Hematopoietic multipotent progenitor cell treated with erythropoietin and hydrocortisone succinate and interleukin-3 and kit ligand, for 15 days (in vitro differentiated cells): ENCODE measurements around the gene LIPC.

Experiments used
- DNase-seq: peaks from one replicate; pipeline ENCODE4 v3.0.0-alpha.2; 2015; ENCODE audit warnings: low spot score

The LIPC gene

DNA sequence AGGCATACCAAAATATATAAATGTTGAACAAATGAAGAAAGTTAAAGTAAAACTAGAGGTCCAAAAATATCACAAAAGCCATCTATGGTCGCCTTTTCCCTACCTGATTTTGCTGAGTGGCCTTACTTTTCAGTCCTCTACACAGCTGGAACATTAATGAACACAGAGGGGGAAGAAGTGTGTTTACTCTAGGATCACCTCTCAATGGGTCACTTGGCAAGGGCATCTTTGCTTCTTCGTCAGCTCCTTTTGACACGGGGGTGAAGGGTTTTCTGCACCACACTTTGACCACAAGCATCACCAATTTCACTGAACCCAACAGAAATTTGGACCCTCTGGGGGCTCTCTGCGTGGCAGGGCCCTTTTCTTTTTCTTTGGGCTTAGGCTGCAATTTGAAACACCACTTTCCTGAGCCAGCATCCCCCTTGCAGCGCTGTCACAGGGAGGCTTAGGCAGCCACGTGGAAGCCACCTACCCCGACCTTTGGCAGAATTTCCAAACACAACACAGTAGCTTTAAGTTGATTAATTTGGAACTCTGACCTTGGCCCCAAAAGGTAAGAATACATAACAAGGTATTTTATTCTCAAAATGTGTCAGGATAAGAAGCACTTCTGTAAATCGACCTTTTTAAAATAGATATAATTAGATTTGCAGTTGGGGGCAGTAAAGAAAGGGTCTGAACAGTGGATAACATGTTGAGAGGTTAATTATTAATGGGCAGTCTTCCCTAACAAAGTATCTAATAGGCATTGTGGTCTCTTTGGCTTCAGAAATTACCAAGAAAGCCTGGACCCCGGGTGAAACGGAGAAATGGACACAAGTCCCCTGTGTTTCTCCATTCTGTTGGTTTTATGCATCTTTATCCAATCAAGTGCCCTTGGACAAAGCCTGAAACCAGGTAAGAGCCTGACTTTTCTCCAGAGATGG, at the start of gene LIPC:
LIPC (plus strand) TSS at position 771 of the 929 bp plus-strand sequence; CDS start at position 813, 42 bp downstream.
- no peak for DNase-seq

GRCh38 chr15:58383876-58384275, 47.9 kb upstream of the LIPC start:
- DNase-seq: no peak

DNA sequence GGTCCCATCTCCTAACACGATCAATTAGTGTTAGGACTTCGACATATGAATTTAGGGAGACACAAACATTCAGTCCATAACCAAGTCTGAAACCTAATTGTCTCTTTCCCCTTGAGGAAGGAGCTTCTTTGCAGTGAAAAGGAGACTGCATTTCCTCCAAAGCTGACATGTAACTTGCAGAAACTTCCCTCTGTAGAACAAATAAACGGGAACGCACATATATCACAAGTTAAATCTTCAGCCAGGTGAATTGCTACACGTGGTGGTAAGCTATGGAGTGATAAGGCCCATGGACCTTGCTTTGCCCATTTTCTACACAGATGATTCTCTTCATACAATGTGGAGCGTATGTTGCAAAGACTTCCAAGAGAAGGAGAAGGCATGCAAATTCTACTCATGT, 47.1 kb upstream of the LIPC start:
- DNase-seq: no peak

- DNase-seq: no peak
Observed at GRCh38 chr15:58386081-58386480, 45.7 kb upstream of the LIPC start.

DNA sequence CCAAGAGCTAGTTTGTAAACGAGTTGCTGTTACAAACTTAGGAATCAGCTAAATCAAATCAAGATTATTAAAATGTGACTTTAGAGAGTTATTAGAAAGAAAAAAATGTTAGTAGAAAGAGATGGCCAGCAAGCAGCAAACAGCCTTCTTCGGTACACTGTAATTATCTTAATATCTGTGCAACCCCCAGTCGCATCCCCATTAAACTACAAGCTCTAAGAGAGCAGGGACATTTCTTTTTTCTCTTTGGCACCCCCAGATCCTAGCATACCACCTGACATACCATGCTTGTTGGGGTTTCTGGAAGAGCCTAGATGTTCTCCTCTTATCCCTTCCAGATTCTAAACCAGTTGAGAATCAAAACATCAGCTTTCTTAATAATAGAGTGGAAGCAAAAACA, 45.1 kb upstream of the LIPC start:
- no peak for DNase-seq

DNA sequence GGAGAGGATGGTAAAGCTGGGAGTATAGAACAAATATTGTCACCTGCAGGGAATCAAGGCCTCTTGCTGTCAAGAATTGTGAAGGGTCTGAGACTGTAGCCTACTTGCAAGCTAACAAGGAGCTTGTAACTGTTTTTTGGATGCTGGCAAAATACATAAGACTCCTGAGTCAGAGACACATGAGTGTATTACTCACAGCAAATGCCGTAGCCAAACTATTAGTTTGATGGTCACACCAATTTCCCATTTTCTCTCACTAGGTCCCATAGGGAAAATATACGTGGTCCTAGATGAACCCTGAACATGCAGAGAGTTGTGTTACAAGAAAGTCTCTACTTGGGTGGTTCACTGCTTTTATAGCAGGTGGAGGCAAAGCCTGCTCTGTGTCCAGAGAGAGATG, 44.7 kb upstream of the LIPC start:
- DNase-seq: no peak

GRCh38 chr15:58388211-58388610, 43.6 kb upstream of the LIPC start:
- DNase-seq: no peak

- no peak for DNase-seq
Observed at GRCh38 chr15:58390118-58390517, 41.7 kb upstream of the LIPC start.

DNA sequence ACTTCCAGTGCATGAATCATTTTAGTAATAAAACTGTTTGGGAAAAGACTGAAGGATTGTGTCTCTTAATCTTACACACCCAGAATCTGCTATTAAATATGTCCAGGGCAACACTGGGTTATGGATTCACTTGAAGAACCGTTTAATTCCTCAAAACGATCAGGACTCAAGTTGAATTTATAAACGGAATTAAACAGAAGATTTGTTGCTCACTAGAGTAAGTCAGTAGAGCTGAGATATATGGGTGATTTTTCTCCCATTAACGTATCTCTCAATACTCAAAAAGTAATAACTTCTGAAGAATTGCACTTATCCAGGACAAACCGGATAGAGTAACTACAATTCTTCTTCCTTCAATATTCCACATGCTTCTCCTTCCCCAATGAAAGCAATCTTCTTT, 41.1 kb upstream of the LIPC start:
- DNase-seq: no peak

GRCh38 chr15:58391088-58391487, 40.7 kb upstream of the LIPC start:
- no peak for DNase-seq

GRCh38 chr15:58392141-58392540, 39.6 kb upstream of the LIPC start:
- no peak for DNase-seq

DNA sequence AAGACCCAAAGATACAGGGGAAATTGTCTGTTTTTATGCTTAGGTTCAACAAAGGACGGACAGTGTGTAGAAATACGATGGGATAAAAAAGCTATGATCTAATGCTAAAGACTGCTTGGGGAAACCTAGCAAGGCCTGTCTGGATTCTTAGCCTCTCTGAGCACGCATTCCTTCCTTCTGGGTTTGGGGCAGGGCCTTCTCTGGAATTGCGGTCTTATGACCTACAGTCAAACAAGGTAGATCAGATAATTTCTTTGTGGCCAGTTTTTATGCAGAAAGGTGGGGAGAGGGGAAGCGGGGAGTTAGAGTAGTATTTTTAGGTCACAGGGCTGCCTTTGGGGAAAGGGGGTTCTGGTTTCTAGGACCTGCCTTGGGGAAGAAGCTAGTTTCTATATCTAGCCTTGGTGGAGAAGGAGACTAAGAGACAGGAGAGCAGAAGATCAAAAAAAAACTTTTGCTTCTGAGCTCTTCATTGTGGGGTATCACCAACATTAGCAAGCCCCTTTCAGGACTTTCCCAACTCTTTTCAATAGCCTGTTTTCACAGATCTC, 39.1 kb upstream of the LIPC start:
- no peak for DNase-seq

- DNase-seq: no peak
Observed at GRCh38 chr15:58393241-58393662, 38.5 kb upstream of the LIPC start.

- DNase-seq: no peak
Observed at GRCh38 chr15:58396181-58396580, 35.6 kb upstream of the LIPC start.

GRCh38 chr15:58398071-58398470, 33.7 kb upstream of the LIPC start:
- no peak for DNase-seq

GRCh38 chr15:58398643-58399042, 33.1 kb upstream of the LIPC start:
- no peak for DNase-seq

GRCh38 chr15:58399739-58400138, 32.1 kb upstream of the LIPC start:
- DNase-seq: no peak

GRCh38 chr15:58401276-58401675, 30.5 kb upstream of the LIPC start:
- no peak for DNase-seq

DNA sequence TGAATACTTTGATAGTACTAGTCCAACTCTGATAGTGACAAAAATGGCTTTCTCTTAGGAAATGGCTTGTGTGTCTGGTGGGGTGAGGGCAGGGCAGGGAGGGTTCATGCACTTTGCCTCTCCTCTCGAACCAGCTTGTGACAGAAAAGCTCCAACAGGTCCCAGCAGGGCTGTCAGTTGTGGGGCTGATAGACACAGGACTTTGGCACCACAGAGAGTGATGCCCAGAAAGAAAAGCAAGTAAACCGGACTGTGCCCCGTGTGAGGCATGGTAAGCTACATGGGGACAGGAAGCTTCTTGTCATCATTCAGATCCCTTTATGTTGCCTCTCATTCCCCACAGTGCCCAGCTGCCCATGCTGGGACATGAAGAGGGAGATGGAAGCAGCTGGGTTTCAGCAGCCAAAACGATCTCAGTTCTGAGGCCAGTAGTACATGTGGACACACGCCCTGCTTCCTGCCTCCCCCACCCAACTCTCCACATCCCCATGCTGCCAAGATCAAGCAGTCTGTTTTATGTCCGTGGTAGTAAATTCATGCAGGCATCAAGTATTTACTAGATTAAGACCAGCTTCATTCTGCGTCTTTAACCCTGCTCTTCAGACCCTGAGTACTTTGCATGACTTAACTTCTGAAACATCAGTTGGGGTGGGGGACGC, 29.7 kb upstream of the LIPC start:
- no peak for DNase-seq

GRCh38 chr15:58403581-58403980, 28.2 kb upstream of the LIPC start:
- DNase-seq: no peak

DNA sequence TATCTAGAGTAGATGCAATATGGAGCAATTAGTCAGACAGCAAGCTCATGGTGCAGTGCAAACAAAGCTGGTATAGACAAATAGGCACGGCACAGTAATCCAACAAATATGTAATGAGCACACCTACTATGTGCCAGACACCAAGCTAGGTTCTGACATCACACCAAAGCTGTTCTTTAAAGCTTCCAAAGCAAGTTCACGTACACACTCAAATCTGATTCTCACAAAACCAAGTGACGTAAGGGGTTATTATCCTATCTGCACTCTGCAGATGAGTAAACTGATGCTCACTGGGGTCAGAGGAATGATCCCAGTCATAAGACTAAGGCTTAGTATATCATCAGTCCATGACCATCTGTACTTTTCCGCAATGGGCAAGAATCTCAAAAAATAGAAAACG, 27.8 kb upstream of the LIPC start:
- DNase-seq: no peak

- DNase-seq: no peak
Observed at GRCh38 chr15:58404722-58405121, 27.1 kb upstream of the LIPC start.

DNA sequence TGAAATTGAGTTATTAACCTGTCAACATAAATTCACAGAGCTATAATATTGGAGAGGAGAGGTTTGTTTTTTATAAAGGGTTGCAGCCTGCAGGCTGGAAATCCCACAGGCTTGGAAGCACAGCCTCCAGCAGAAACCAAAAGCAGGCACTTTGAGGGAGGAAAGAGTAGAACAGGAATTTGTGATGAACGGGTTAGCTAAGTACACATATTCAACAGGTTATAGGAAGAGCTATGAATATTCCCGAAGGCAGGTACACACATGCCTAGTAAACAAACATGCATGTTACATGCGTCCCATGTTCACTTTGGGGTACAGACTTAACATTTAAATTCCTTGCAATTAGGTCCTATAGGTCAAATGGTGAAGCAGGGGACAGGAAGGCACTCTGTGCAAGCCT, 25.9 kb upstream of the LIPC start:
- no peak for DNase-seq
